GM15510 (cell line): Measurements from ENCODE around the gene ITM2B.

Experiments used
- POLR2A ChIP-seq: IDR thresholded peaks from 3 replicates; pipeline ENCODE4 v1.6.1; 2011; ENCODE audit warnings: borderline replicate concordance; ENCODE audit not compliant: insufficient read length; ENCODE audit errors: extremely low read depth

ITM2B gene

DNA sequence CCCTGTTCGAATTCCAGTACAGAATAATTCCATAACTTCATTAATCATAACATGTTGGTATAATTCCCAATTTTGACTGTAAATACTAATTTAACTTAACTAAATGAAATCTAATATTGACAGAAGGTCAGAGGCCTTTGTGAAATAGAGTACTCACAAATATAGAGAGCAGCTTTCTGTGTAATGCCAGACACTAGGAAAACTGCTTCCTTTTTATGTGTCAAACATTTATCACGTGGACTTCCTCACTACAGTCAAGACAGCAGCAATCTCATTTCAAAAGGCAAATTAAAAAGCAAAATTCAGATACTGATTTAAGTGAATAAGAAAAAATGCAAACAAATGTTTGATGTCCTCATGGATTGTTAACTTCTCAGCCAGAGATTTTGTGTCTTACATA is 13.1 kb downstream of the ITM2B start:
- TF ChIP-seq POLR2A: no peak

- TF ChIP-seq POLR2A: no peak
These were observed 16.0 kb downstream of the ITM2B start for GRCh38 chr13:48249018-48249417.

DNA sequence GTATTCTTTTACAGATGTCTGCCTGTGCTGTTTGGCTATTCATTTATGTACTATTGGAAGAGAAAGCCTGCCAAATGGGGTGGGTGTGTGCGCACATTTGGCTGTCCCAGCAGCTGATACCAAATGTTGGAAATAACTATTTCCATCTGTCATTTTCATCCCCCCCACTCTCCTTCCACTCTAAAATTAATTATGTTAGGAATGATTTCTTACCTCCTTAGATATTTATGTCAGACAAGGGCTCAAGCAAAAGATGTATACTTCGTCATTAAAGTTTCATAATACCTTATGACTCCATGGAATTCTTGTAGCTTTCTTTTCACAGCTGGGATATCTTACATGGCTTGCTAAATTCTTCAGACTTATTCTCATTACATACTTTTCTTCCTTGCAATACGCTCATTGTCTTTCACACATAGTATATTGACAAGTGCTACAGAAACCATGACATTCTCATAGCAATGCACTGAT is 18.6 kb downstream of the ITM2B start:
- TF ChIP-seq POLR2A: no peak

DNA sequence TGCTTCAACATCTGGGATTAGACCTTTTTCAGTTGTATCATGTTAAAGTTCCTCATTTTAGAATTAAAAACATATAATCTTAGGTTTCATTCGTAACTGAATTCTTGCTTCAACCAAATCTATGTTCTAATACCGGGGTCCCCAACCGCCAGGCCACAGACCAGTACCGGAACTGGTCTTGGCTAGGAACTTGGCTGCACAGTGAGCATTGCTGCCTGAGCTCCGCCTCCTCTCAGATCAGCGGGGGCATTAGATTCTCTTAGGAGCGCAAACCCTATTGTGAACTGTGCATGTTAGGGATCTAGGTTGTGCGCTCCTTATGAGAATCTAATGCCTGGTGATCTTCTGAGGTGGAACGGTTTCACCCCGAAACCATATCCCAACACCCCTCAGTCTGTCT is 19.2 kb downstream of the ITM2B start:
- TF ChIP-seq POLR2A: no peak

DNA sequence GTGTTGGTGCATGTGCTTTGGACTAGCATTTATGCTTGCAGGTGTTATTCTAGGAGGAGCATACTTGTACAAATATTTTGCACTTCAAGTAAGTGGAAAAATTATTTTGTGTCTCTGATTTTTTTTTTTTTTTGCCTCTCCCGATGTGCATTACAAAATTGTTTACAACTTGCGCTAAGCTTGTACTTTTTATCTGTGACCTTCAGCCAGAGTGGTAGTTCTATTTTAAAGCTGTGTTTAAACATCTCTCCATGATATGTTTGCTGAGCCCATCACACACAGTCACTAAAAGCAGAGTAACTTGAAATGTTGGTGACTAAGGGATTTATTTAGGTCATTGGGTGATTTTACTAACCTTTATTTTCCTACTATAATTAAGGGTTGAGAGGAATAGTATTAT is 20.8 kb downstream of the ITM2B start:
- TF ChIP-seq POLR2A: no peak

GRCh38 chr13:48255090-48255489 is 22.1 kb downstream of the ITM2B start:
- no peak for TF ChIP-seq POLR2A

DNA sequence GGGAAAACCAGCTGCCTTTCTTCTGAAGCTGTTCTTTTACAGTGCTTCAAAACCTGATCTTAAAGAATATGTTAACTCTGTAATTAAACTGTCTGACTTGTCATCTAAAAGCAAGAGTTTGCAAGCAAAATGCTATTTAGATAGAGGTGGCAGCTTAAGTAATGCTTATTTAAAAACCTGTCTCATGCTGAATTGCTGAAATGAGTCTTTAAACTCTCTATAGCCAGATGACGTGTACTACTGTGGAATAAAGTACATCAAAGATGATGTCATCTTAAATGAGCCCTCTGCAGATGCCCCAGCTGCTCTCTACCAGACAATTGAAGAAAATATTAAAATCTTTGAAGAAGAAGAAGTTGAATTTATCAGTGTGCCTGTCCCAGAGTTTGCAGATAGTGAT is 22.9 kb downstream of the ITM2B start:
- TF ChIP-seq POLR2A: no peak

DNA sequence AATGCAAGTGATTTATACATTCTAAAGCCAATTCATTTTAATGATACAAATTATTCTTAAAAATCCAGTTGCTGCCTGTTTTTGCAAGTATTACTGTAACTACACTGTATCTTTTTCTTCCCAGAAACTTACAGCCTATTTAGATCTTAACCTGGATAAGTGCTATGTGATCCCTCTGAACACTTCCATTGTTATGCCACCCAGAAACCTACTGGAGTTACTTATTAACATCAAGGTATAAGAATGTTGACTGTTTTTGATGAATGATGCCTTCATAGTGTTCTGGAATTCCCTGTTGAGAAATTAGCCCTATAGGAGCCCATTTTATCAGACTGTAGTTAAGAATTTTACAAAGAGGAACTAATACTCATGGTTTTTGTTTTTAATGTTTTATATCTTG is 25.0 kb downstream of the ITM2B start:
- no peak for TF ChIP-seq POLR2A

DNA sequence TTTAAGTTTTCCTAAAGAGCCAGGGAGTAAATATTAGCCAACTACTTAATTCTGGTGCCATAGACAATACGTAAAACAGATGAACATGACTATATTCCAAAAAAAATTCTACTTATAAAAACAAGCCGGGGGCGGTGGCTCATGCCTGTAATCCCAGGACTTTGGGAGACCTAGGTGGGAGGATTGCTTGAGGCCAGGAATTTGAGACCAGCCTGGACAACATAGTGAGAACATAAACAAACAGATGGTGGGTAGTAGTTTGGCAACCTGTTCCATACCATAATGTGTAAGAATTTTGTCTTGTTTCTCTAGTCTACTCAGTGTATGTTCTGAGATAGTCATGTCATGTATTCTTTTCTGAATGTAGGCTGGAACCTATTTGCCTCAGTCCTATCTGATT is 25.4 kb downstream of the ITM2B start:
- no peak for TF ChIP-seq POLR2A

GRCh38 chr13:48260970-48261369 is 28.0 kb downstream of the ITM2B start:
- no peak for TF ChIP-seq POLR2A

DNA sequence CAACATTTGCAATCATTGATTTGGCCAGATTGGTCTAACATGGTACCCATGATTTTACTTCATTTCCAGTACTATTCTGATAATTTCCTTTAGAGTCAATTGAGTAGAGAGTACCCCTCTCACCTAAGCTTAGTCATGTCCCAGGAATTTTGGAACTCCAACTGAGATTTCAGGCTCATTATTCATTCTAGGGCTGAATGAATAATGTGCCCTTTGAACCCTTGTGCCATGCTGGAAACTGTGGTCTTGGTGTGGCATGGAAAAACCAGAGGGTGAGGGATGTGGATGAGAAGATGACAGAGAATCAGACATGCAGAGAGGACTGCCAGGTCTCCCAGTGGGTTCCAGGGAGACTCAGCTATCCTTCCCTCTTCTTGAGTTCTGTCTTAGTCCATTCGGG is 30.2 kb downstream of the ITM2B start:
- TF ChIP-seq POLR2A: no peak

GRCh38 chr13:48264058-48264457 is 31.1 kb downstream of the ITM2B start:
- TF ChIP-seq POLR2A: no peak

DNA sequence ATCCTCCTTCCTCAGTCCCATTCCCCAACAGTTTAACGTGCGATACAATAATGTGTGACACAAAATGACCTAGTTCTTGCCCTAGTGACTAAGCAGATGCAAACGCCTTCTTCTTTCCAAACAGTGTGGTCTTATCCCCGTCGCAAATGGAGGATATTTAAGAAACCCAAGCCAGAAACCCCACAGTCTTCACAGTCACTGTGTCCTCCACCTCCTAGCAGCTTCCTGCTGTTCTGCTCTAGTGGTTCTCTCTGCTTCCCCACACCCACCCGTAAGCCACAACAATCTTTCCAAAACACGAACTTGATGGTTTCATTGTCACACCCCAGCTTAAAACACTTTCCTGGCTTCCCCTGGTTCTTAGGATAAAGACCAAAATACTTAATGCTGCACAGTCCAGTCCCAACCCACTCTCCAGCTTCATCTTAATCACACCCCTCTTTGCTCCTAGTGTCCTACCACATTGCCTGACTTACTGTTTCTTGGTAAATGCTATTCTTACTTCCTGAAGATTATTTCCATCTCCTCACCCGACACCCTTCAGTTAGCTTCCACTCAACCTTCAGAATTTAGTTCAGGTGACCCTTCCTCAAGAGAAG is 32.3 kb downstream of the ITM2B start:
- TF ChIP-seq POLR2A: no peak

- no peak for TF ChIP-seq POLR2A
These were observed 33.1 kb downstream of the ITM2B start for GRCh38 chr13:48266150-48266549.

- no peak for TF ChIP-seq POLR2A
These were observed 34.0 kb downstream of the ITM2B start for GRCh38 chr13:48266701-48267639.

- TF ChIP-seq POLR2A: no peak
These were observed 35.0 kb downstream of the ITM2B start for GRCh38 chr13:48268019-48268418.
